Ovary (tissue), 3 donors: ENCODE results near the gene LRFN2.

ENCODE experiments used
- EP300 ChIP-seq: sonication (generic); formaldehyde crosslinking; IDR thresholded peaks from one replicate; pipeline ENCODE4 v1.6.1; 2017; ENCODE audit warnings: antibody characterized with exemption
- POLR2A ChIP-seq: fragments of 450-650 bp; IDR thresholded peaks from one replicate; pipeline ENCODE4 v1.6.1; 2017; ENCODE audit warnings: antibody characterized with exemption, mild to moderate bottlenecking, moderate library complexity
- TF ChIP-seq, protein P1 (sequence below), 3 donors: fragments of 450-650 bp in 2 of 3; fragments of 200-600 bp in 1 of 3; IDR thresholded peaks; one replicate each; pipeline versions ENCODE4 v1.5.1 to v1.8.0; 2016 to 2022; ENCODE audit warnings: antibody characterized with exemption in 3 of 3, mild to moderate bottlenecking in 1 of 3
- donor health status: DM: no; HTN: no; CAD: no.

DNA sequence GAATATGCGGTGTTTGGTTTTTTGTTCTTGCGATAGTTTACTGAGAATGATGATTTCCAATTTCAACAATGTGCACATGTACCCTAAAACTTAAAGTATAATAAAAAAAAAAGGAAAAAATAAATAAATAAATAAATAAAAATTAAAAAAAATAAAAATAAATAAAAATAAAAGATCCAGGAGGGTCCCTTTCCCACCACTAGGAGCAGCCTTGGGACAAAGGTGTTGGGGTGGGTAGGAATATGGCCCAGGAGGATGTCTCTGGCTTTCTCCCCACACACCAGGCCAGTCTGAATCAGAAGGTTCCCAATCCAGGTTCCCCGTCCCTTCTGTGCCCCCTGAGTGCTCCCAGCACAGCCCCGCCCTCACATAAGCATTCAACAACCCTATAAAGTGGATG is 9.5 kb downstream of the LRFN2 start:
- TF ChIP-seq, protein P1, sequence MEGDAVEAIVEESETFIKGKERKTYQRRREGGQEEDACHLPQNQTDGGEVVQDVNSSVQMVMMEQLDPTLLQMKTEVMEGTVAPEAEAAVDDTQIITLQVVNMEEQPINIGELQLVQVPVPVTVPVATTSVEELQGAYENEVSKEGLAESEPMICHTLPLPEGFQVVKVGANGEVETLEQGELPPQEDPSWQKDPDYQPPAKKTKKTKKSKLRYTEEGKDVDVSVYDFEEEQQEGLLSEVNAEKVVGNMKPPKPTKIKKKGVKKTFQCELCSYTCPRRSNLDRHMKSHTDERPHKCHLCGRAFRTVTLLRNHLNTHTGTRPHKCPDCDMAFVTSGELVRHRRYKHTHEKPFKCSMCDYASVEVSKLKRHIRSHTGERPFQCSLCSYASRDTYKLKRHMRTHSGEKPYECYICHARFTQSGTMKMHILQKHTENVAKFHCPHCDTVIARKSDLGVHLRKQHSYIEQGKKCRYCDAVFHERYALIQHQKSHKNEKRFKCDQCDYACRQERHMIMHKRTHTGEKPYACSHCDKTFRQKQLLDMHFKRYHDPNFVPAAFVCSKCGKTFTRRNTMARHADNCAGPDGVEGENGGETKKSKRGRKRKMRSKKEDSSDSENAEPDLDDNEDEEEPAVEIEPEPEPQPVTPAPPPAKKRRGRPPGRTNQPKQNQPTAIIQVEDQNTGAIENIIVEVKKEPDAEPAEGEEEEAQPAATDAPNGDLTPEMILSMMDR (IDR thresholded peaks at IDR 0.05), result no peak
- TF ChIP-seq POLR2A, result no peak
- no peak for TF ChIP-seq EP300
